GM10248 (cell line): ENCODE data around the gene KLF16.

Experiments
- CTCF ChIA-PET: fragments of 300-600 bp; sonication (Branson Sonifier 250); formaldehyde crosslinking; extraction: SDS; loops from one replicate; lab custom pipeline; 2021; ENCODE audit warnings: antibody characterized with exemption; lab: Yijun Ruan, JAX
- POLR2A ChIA-PET: fragments of 350-650 bp; sonication (Branson Sonifier 250); formaldehyde crosslinking; extraction: SDS; loops from one replicate; lab custom pipeline; 2020; ENCODE audit warnings: antibody characterized with exemption; lab: Yijun Ruan, JAX
- DNase-seq: peaks from one replicate; pipeline ENCODE4 v3.0.0; 2012; ENCODE audit errors: extremely low spot score
- CTCF ChIP-seq: IDR thresholded peaks from 2 replicates; pipeline ENCODE4 v1.5.1; 2012; ENCODE audit warnings: mild to moderate bottlenecking, low read depth; ENCODE audit errors: extremely low read depth, missing control alignments, control extremely low read depth

KLF16 gene

GRCh38 chr19:1814833-1815604 lies 48.4 kb downstream of the KLF16 start:
- no peak for TF ChIP-seq CTCF
- no peak for DNase-seq
- CTCF ChIA-PET = interaction anchor here (1.1 to 7.2 kb wide), 4 partner anchors 10 to 269 kb away, joined by 3 to 51 read pairs (median 4); no protein-coding TSS in a partner anchor
- POLR2A ChIA-PET = no interaction called here

- no peak for DNase-seq
- ChIA-PET POLR2A (no interaction called here), CTCF (interaction anchor here (1.4 to 7.2 kb wide), 4 partner anchors 11 to 268 kb away, joined by 4 to 51 read pairs (median 4); no protein-coding TSS in a partner anchor)
- TF ChIP-seq CTCF = no peak
These were observed 49.0 kb downstream of the KLF16 start for GRCh38 chr19:1814391-1814790.

GRCh38 chr19:1813192-1814182 lies 49.9 kb downstream of the KLF16 start:
- no peak for DNase-seq
- ChIA-PET POLR2A (no interaction called here), CTCF (interaction anchor here (0.8 to 7.2 kb wide), 4 partner anchors 12 to 141 kb away, joined by 3 to 51 read pairs (median 4); no protein-coding TSS in a partner anchor)
- no peak for TF ChIP-seq CTCF

- peak; percentile 63 for TF ChIP-seq CTCF
- POLR2A ChIA-PET = no interaction called here
- CTCF ChIA-PET = interaction anchor here (7.2 kb wide), 1 partner anchor 13 kb away, joined by 51 read pairs; no protein-coding TSS in a partner anchor
- peak; percentile 93 for DNase-seq
These were observed 50.8 kb downstream of the KLF16 start for GRCh38 chr19:1812426-1813191.

GRCh38 chr19:1811942-1812425 lies 51.4 kb downstream of the KLF16 start, which contains the start of gene ATP8B3:
Gene ATP8B3, minus strand, starts transcription at chr19:1812276. Its CDS starts 540 bp downstream, at chr19:1811736.
- DNase-seq = peak; percentile 100
- ChIA-PET POLR2A (no interaction called here), CTCF (interaction anchor here (1.7 kb wide), 1 partner anchor 26 kb away, joined by 6 read pairs; no protein-coding TSS in a partner anchor)
- TF ChIP-seq CTCF = no peak
